Right renal cortex interstitium (tissue), 3 donors: ENCODE results near the gene CACNA1B. TPM values are rescaled to one million over a fixed set of nuclear protein-coding genes. Genes with fewer than 3 reads are reported as not detected.

ENCODE experiments used
- DNase-seq, 3 donors: peaks; one replicate each; pipeline ENCODE4 v3.0.0-alpha.2; 2013; ENCODE audit warnings: low read depth in 3 of 3, low spot score in 2 of 3
- polyA plus RNA-seq, 3 donors: library from polyadenylated mRNA; unstranded; fragments of 120-200 nt; gene quantifications; one replicate each; pipeline ENCODE4 v1.2.1, GENCODE V29; 2013; ENCODE audit not compliant: insufficient read length in 3 of 3

CACNA1B gene
- polyA plus RNA-seq, 3 donors: 0.11 to 0.18 (median 0.17) TPM

- no peak for DNase-seq
These were observed 170.0 kb downstream of the CACNA1B start for GRCh38 chr9:138047469-138048040.

- no peak for DNase-seq
These were observed 170.6 kb downstream of the CACNA1B start for GRCh38 chr9:138048184-138048583.

- DNase-seq: no peak
These were observed 171.7 kb downstream of the CACNA1B start for GRCh38 chr9:138049085-138049778.

- no peak for DNase-seq
These were observed 172.3 kb downstream of the CACNA1B start for GRCh38 chr9:138049779-138050471.

GRCh38 chr9:138050472-138051330 is 173.1 kb downstream of the CACNA1B start:
- no peak for DNase-seq

- DNase-seq: no peak
These were observed 174.2 kb downstream of the CACNA1B start for GRCh38 chr9:138051586-138052321.

GRCh38 chr9:138052322-138052615 is 174.7 kb downstream of the CACNA1B start:
- DNase-seq: no peak

GRCh38 chr9:138052635-138053320 is 175.2 kb downstream of the CACNA1B start:
- no peak for DNase-seq

GRCh38 chr9:138053321-138053868 is 175.8 kb downstream of the CACNA1B start:
- DNase-seq: no peak

- DNase-seq: no peak
These were observed 176.6 kb downstream of the CACNA1B start for GRCh38 chr9:138053996-138054752.

- no peak for DNase-seq
These were observed 180.1 kb downstream of the CACNA1B start for GRCh38 chr9:138057726-138058125.

GRCh38 chr9:138058181-138058580 is 180.6 kb downstream of the CACNA1B start:
- DNase-seq: no peak

GRCh38 chr9:138059196-138059595 is 181.6 kb downstream of the CACNA1B start:
- no peak for DNase-seq

GRCh38 chr9:138060365-138060764 is 182.8 kb downstream of the CACNA1B start:
- DNase-seq: no peak

- DNase-seq: no peak
These were observed 183.3 kb downstream of the CACNA1B start for GRCh38 chr9:138060881-138061280.

GRCh38 chr9:138061631-138062030 is 184.0 kb downstream of the CACNA1B start:
- no peak for DNase-seq

GRCh38 chr9:138062196-138062595 is 184.6 kb downstream of the CACNA1B start:
- no peak for DNase-seq

GRCh38 chr9:138063033-138063432 is 185.5 kb downstream of the CACNA1B start:
- no peak for DNase-seq

- DNase-seq: no peak
These were observed 186.2 kb downstream of the CACNA1B start for GRCh38 chr9:138063785-138064184.
